ENCODE results near the gene PEMT. TPM values are rescaled to one million over a fixed set of nuclear protein-coding genes. Genes with fewer than 3 reads are reported as not detected.

PEMT gene
- total and polyA plus RNA-seq, 2 donors from 2014 or later: 36.8 to 52.1 TPM

- no peak overlapping the region for H3K27ac ChIP-seq (ENCODE audit: low read depth in 2 of 2, low read length in 2 of 2)
- H3K9me3 ChIP-seq (ENCODE audit: control insufficient read depth in 2 of 3, insufficient read depth in 1 of 3, low read length in 3 of 3): no peaks in the 10 kb centered on the region
- H3K4me3 ChIP-seq (ENCODE audit: low read length in 3 of 3): no peak overlapping the region
- intact Hi-C loops (cut with DNase I): no loop called here
- H3K27me3 ChIP-seq (ENCODE audit: control insufficient read depth, insufficient read depth, low read length): no peaks in the 10 kb centered on the region
- peaks cover 0 to 8% (median 5%) of the 10 kb centered on the region in 3 donors for H3K4me1 ChIP-seq (ENCODE audit: control insufficient read depth in 2 of 3, insufficient read depth in 2 of 3, low read depth in 1 of 3, low read length in 3 of 3)
- no peak overlapping the region for H3K9ac ChIP-seq (ENCODE audit: low read length in 3 of 3)
- H3K36me3 ChIP-seq (ENCODE audit: control insufficient read depth in 2 of 3, insufficient read depth in 3 of 3, low read length in 3 of 3): no peaks in the 10 kb centered on the region
- DNase-seq: peak in 1 of 5 donors; percentile 46
- FAIRE-seq: no peak
- no peak for TF ChIP-seq CTCF (IDR thresholded peaks at IDR 0.05; ENCODE audit: borderline replicate concordance, extremely low read depth, insufficient read depth)
Measured at GRCh38 chr17:17549732-17550366, 41.7 kb downstream of the PEMT start.

- H3K4me1 ChIP-seq (ENCODE audit: control insufficient read depth in 2 of 3, insufficient read depth in 2 of 3, low read depth in 1 of 3, low read length in 3 of 3): peaks cover 0 to 8% (median 5%) of the 10 kb centered on the region in 3 donors
- FAIRE-seq (no peak), DNase-seq (peak in 1 of 5 donors; percentile 63)
- no peaks in the 10 kb centered on the region for H3K9me3 ChIP-seq (ENCODE audit: control insufficient read depth in 2 of 3, insufficient read depth in 1 of 3, low read length in 3 of 3)
- H3K27me3 ChIP-seq (ENCODE audit: control insufficient read depth, insufficient read depth, low read length): no peaks in the 10 kb centered on the region
- no peaks in the 10 kb centered on the region for H3K36me3 ChIP-seq (ENCODE audit: control insufficient read depth in 2 of 3, insufficient read depth in 3 of 3, low read length in 3 of 3)
- no peak overlapping the region for H3K27ac ChIP-seq (ENCODE audit: low read depth in 2 of 2, low read length in 2 of 2)
- H3K4me3 ChIP-seq (ENCODE audit: low read length in 3 of 3): no peak overlapping the region
- H3K9ac ChIP-seq (ENCODE audit: low read length in 3 of 3): no peak overlapping the region
- no peak for TF ChIP-seq CTCF (IDR thresholded peaks at IDR 0.05; ENCODE audit: borderline replicate concordance, extremely low read depth, insufficient read depth)
- intact Hi-C loops (cut with DNase I): no loop called here
Measured at GRCh38 chr17:17548044-17548443, 43.5 kb downstream of the PEMT start.

GRCh38 chr17:17547210-17547764, 44.2 kb downstream of the PEMT start:
- Histone ChIP-seq H3K9me3 (ENCODE audit: control insufficient read depth in 2 of 3, insufficient read depth in 1 of 3, low read length in 3 of 3) (no peaks in the 10 kb centered on the region), H3K4me1 (ENCODE audit: control insufficient read depth in 2 of 3, insufficient read depth in 2 of 3, low read depth in 1 of 3, low read length in 3 of 3) (peaks cover 0 to 8% (median 5%) of the 10 kb centered on the region in 3 donors), H3K27me3 (ENCODE audit: control insufficient read depth, insufficient read depth, low read length) (no peaks in the 10 kb centered on the region), H3K36me3 (ENCODE audit: control insufficient read depth in 2 of 3, insufficient read depth in 3 of 3, low read length in 3 of 3) (no peaks in the 10 kb centered on the region), H3K4me3 (ENCODE audit: low read length in 3 of 3) (no peak overlapping the region), H3K27ac (ENCODE audit: low read depth in 2 of 2, low read length in 2 of 2) (no peak overlapping the region), H3K9ac (ENCODE audit: low read length in 3 of 3) (no peak overlapping the region)
- no peak for TF ChIP-seq CTCF (IDR thresholded peaks at IDR 0.05; ENCODE audit: borderline replicate concordance, extremely low read depth, insufficient read depth)
- intact Hi-C loops (cut with DNase I): no loop called here
- peak in 1 of 5 donors; percentile 49 for DNase-seq
- no peak for FAIRE-seq

Measured in kidney (tissue), 14 donors.